Trophoblast cell (in vitro differentiated cells and primary cell): Measurements from ENCODE around the gene SET. TPM values are rescaled to one million over a fixed set of nuclear protein-coding genes. Genes with fewer than 3 reads are reported as not detected.

ENCODE experiments used
- DNase-seq, 2 donors: peaks; one replicate each; pipeline ENCODE4 v3.0.0-alpha.2; 2016
- H2AFZ ChIP-seq: 2 replicates; pipeline ENCODE4 v1.6.1; 2013; ENCODE audit warnings: low read length, moderate library complexity, mild to moderate bottlenecking; ENCODE audit not compliant: insufficient read depth, poor library complexity
- H2AK5ac ChIP-seq: 2 replicates; pipeline ENCODE4 v1.6.1; 2013; ENCODE audit warnings: mild to moderate bottlenecking, low read length
- H2BK120ac ChIP-seq: 2 replicates; pipeline ENCODE4 v1.6.1; 2013; ENCODE audit warnings: low read length, mild to moderate bottlenecking, moderate library complexity; ENCODE audit not compliant: insufficient read depth, poor library complexity
- H2BK12ac ChIP-seq: 2 replicates; pipeline ENCODE4 v1.6.1; 2013; ENCODE audit warnings: mild to moderate bottlenecking, low read length, moderate library complexity
- H2BK5ac ChIP-seq: 2 replicates; pipeline ENCODE4 v1.6.1; 2013; ENCODE audit warnings: low read length, low read depth, moderate library complexity, mild to moderate bottlenecking; ENCODE audit not compliant: poor library complexity
- H3K14ac ChIP-seq: 2 replicates; pipeline ENCODE4 v1.6.1; 2013; ENCODE audit warnings: mild to moderate bottlenecking, low read length
- H3K18ac ChIP-seq: 2 replicates; pipeline ENCODE4 v1.6.1; 2013; ENCODE audit warnings: mild to moderate bottlenecking, low read length
- H3K23ac ChIP-seq: 2 replicates; pipeline ENCODE4 v1.6.1; 2013; ENCODE audit warnings: low read length
- H3K27ac ChIP-seq: 2 replicates; pipeline ENCODE4 v1.5.1; 2013; ENCODE audit warnings: low read depth, mild to moderate bottlenecking, inconsistent platforms, low read length, moderate library complexity
- H3K27me3 ChIP-seq: 2 replicates; pipeline ENCODE4 v1.6.1; 2013; ENCODE audit warnings: inconsistent platforms, mild to moderate bottlenecking, low read length, moderate library complexity; ENCODE audit not compliant: insufficient read depth
- H3K36me3 ChIP-seq, 2 experiments: 1 replicate in 1 of 2; 2 replicates in 1 of 2; pipeline ENCODE4 v1.6.1; 2013; ENCODE audit warnings: low read length in 2 of 2, mild to moderate bottlenecking in 2 of 2, moderate library complexity in 1 of 2; ENCODE audit not compliant: insufficient read depth in 2 of 2, control insufficient read depth in 1 of 2
- H3K4ac ChIP-seq: 2 replicates; pipeline ENCODE4 v1.6.1; 2013; ENCODE audit warnings: low read depth, mild to moderate bottlenecking, low read length, moderate library complexity
- H3K4me1 ChIP-seq, 2 experiments: 1 replicate in 1 of 2; 2 replicates in 1 of 2; pipeline ENCODE4 v1.6.1; 2013; ENCODE audit warnings: low read length in 2 of 2, mild to moderate bottlenecking in 2 of 2, moderate library complexity in 1 of 2; ENCODE audit not compliant: insufficient read depth in 2 of 2, control insufficient read depth in 1 of 2
- H3K4me2 ChIP-seq: 2 replicates; pipeline ENCODE4 v1.6.1; 2013; ENCODE audit warnings: inconsistent platforms, mild to moderate bottlenecking, low read length, moderate library complexity
- H3K4me3 ChIP-seq: 2 replicates; pipeline ENCODE4 v1.5.1; 2013; ENCODE audit warnings: mild to moderate bottlenecking, low read depth, low read length, inconsistent platforms
- H3K79me1 ChIP-seq: one replicate; pipeline ENCODE4 v1.6.1; 2013; ENCODE audit warnings: low read length
- H3K79me2 ChIP-seq: 2 replicates; pipeline ENCODE4 v1.6.1; 2013; ENCODE audit warnings: low read length, mild to moderate bottlenecking; ENCODE audit not compliant: control insufficient read depth, insufficient read depth, poor library complexity
- H3K9ac ChIP-seq: 2 replicates; pipeline ENCODE4 v1.6.1; 2013; ENCODE audit warnings: mild to moderate bottlenecking, low read length
- H3K9me3 ChIP-seq: 2 replicates; pipeline ENCODE4 v1.6.1; 2013; ENCODE audit warnings: low read depth, mild to moderate bottlenecking, control low read depth, inconsistent platforms, low read length; ENCODE audit not compliant: insufficient read depth
- H4K12ac ChIP-seq: 2 replicates; pipeline ENCODE4 v1.6.1; 2013; ENCODE audit warnings: low read depth, mild to moderate bottlenecking, low read length, moderate library complexity
- H4K8ac ChIP-seq: 2 replicates; pipeline ENCODE4 v1.6.1; 2013; ENCODE audit warnings: low read depth, mild to moderate bottlenecking, low read length, moderate library complexity
- H4K91ac ChIP-seq: one replicate; pipeline ENCODE4 v1.6.1; 2013; ENCODE audit warnings: low read depth, mild to moderate bottlenecking, low read length, moderate library complexity
- WGBS: extraction: QIAGEN DNeasy Blood & Tissue Kit; methylation state at CpG from one replicate; pipeline ENCODE4 v1.1.7; 2013; ENCODE audit warnings: missing lambda C conversion rate; ENCODE audit not compliant: insufficient read length, insufficient coverage; ENCODE audit errors: extremely low coverage; 5-methylcytosine and 5-hydroxymethylcytosine counted together
- polyA plus RNA-seq: library from polyadenylated mRNA; stranded (reverse); fragments of 200-250 nt; gene quantifications from 2 replicates; pipeline ENCODE4 v1.2.3, GENCODE V29; 2013

SET gene
- polyA plus RNA-seq: 357 and 372 TPM in 2 replicates

- Histone ChIP-seq H3K36me3 (peaks cover 5 to 17% of the 10 kb centered on the region in 2 experiments), H3K4ac (peak within 1 kb of the TSS; percentile 98), H4K91ac (peak within 1 kb of the TSS; percentile 92), H3K18ac (peak within 1 kb of the TSS; percentile 80), H3K4me3 (peak within 1 kb of the TSS; percentile 97), H3K9ac (peak within 1 kb of the TSS; percentile 95), H2BK12ac (no peak within 1 kb of the TSS), H2AK5ac (no peak within 1 kb of the TSS), H3K23ac (no peak within 1 kb of the TSS), H3K4me1 (peaks cover 6 to 12% of the 10 kb centered on the region in 2 experiments), H2AFZ (peak within 1 kb of the TSS; percentile 42), H2BK5ac (peak within 1 kb of the TSS; percentile 94), H3K79me1 (peaks cover 24% of the 10 kb centered on the region), H3K4me2 (peak within 1 kb of the TSS; percentile 71), H4K8ac (peak within 1 kb of the TSS; percentile 83), H2BK120ac (peak within 1 kb of the TSS; percentile 79), H4K12ac (peak within 1 kb of the TSS; percentile 29), H3K79me2 (peaks cover 23% of the 10 kb centered on the region), H3K27ac (peak within 1 kb of the TSS; percentile 99), H3K14ac (peak within 1 kb of the TSS; percentile 86), H3K9me3 (no peaks in the 10 kb centered on the region), H3K27me3 (no peaks in the 10 kb centered on the region)
- WGBS: no CpG with 5 or more reads among the region's 93 CpGs
- peak; percentile 89 to 97 for DNase-seq
Observed at GRCh38 chr9:128688501-128689292, at the start of gene SET. SET (plus strand) TSS chr9:128689222; CDS start chr9:128689583, 361 bp downstream.

GRCh38 chr9:128640603-128641002 is 48.4 kb upstream of the SET start:
- DNase-seq: no peak
- Histone ChIP-seq H3K9me3 (peaks cover 6% of the 10 kb centered on the region), H3K4me3 (no peak overlapping the region), H2AK5ac (no peak overlapping the region), H3K4me1 (peaks cover 8 to 10% of the 10 kb centered on the region in 2 experiments), H4K8ac (no peak overlapping the region), H3K23ac (no peak overlapping the region), H3K36me3 (peaks cover 22 to 24% of the 10 kb centered on the region in 2 experiments), H3K27ac (no peak overlapping the region), H3K4ac (no peak overlapping the region), H3K14ac (no peak overlapping the region), H3K18ac (no peak overlapping the region), H3K79me2 (no peaks in the 10 kb centered on the region), H3K79me1 (peaks cover 10% of the 10 kb centered on the region), H2AFZ (no peak overlapping the region), H3K9ac (no peak overlapping the region), H2BK5ac (no peak overlapping the region), H2BK120ac (no peak overlapping the region), H4K12ac (no peak overlapping the region), H3K4me2 (no peak overlapping the region), H3K27me3 (no peaks in the 10 kb centered on the region), H4K91ac (no peak overlapping the region), H2BK12ac (no peak overlapping the region)
- no CpG with 5 or more reads among the region's 18 CpGs for WGBS

GRCh38 chr9:128642675-128643245 is 46.3 kb upstream of the SET start:
- Histone ChIP-seq H3K23ac (no peak overlapping the region), H2AK5ac (no peak overlapping the region), H4K12ac (no peak overlapping the region), H3K79me2 (no peaks in the 10 kb centered on the region), H3K9ac (no peak overlapping the region), H3K27me3 (no peaks in the 10 kb centered on the region), H3K4ac (no peak overlapping the region), H4K91ac (no peak overlapping the region), H3K18ac (no peak overlapping the region), H2BK120ac (no peak overlapping the region), H4K8ac (no peak overlapping the region), H2BK5ac (no peak overlapping the region), H3K4me3 (no peak overlapping the region), H3K79me1 (no peaks in the 10 kb centered on the region), H3K4me1 (no peaks in the 10 kb centered on the region), H3K36me3 (peaks cover 15% of the 10 kb centered on the region in 2 experiments), H3K4me2 (no peak overlapping the region), H2AFZ (no peak overlapping the region), H3K27ac (no peak overlapping the region), H3K14ac (no peak overlapping the region), H2BK12ac (no peak overlapping the region), H3K9me3 (peaks cover 4% of the 10 kb centered on the region)
- no CpG with 5 or more reads among the region's 12 CpGs for WGBS
- DNase-seq: no peak

- Histone ChIP-seq H2BK12ac (no peak overlapping the region), H3K4me1 (no peaks in the 10 kb centered on the region), H2AK5ac (no peak overlapping the region), H3K4me2 (no peak overlapping the region), H3K23ac (no peak overlapping the region), H3K14ac (no peak overlapping the region), H2BK5ac (no peak overlapping the region), H3K4me3 (no peak overlapping the region), H3K4ac (no peak overlapping the region), H2BK120ac (no peak overlapping the region), H2AFZ (no peak overlapping the region), H3K18ac (peak overlapping the region; percentile 3), H3K79me2 (no peaks in the 10 kb centered on the region), H3K27ac (no peak overlapping the region), H3K9ac (no peak overlapping the region), H3K79me1 (no peaks in the 10 kb centered on the region), H3K9me3 (peaks cover 4% of the 10 kb centered on the region), H3K36me3 (peaks cover 10 to 12% of the 10 kb centered on the region in 2 experiments), H4K91ac (no peak overlapping the region), H4K8ac (no peak overlapping the region), H4K12ac (no peak overlapping the region), H3K27me3 (no peaks in the 10 kb centered on the region)
- DNase-seq: no peak
- WGBS: no CpG with 5 or more reads among the region's 12 CpGs
Observed at GRCh38 chr9:128643519-128644300, 45.3 kb upstream of the SET start.
